ENCODE measurements around the gene FYB1. TPM values are rescaled to one million over a fixed set of nuclear protein-coding genes. Genes with fewer than 3 reads are reported as not detected.

Gene FYB1
- total RNA-seq, 1 experiment from 2014 or later, result not detected

- H3K4me1 ChIP-seq (ENCODE audit: insufficient read depth, low read length), result no peaks in the 10 kb centered on the region; the same call in 1 of the 2 replicates
- WGBS (ENCODE audit: extremely low coverage, insufficient read length, low lambda C conversion rate), result no CpG with 5 or more reads among the region's 6 CpGs
Measured at GRCh38 chr5:39213447-39214207, 5.7 kb downstream of the FYB1 start.

More at GRCh38 chr5:39213447-39214207, 5.7 kb downstream of the FYB1 start:
- Histone ChIP-seq H4K91ac (ENCODE audit: insufficient read length, low read depth, low read length) (no peak overlapping the region), H3K23me2 (ENCODE audit: insufficient read length, low read depth, low read length, poor library complexity, severe bottlenecking) (no peaks in the 10 kb centered on the region), H2BK5ac (ENCODE audit: insufficient read length, low read length) (no peak overlapping the region), H4K20me1 (ENCODE audit: control insufficient read depth, insufficient read depth, insufficient read length) (no peaks in the 10 kb centered on the region), H3K9ac (ENCODE audit: extremely low read depth, insufficient read length, low read length) (no peak overlapping the region), H2BK120ac (ENCODE audit: low read depth, low read length, poor library complexity, severe bottlenecking) (no peak overlapping the region), H3K4me2 (ENCODE audit: insufficient read depth, insufficient read length, low read length) (no peak overlapping the region), H2BK20ac (ENCODE audit: low read depth, low read length, poor library complexity, severe bottlenecking) (no peak overlapping the region), H3K79me1 (ENCODE audit: insufficient read depth, low read depth, low read length, poor library complexity, severe bottlenecking) (no peaks in the 10 kb centered on the region), H3K4ac (ENCODE audit: low read depth, low read length) (no peak overlapping the region), H3K27ac (ENCODE audit: insufficient read length, low read depth, low read length) (no peak overlapping the region), H2BK15ac (ENCODE audit: low read depth, low read length) (no peak overlapping the region), H3K23ac (ENCODE audit: insufficient read length, low read depth, low read length) (no peak overlapping the region), H3K79me2 (ENCODE audit: insufficient read depth, low read length) (no peaks in the 10 kb centered on the region), H3K14ac (ENCODE audit: insufficient read depth, low read length) (no peak overlapping the region), H2AFZ (ENCODE audit: low read length) (no peak overlapping the region), H3T11ph (ENCODE audit: low read length) (no peak overlapping the region), H2BK12ac (ENCODE audit: insufficient read length, low read depth, low read length) (no peak overlapping the region), H4K8ac (replicated peaks; ENCODE audit: insufficient read length, low read depth, low read length) (no peak overlapping the region), H3K9me3 (ENCODE audit: control insufficient read depth, low read depth, low read length) (no peaks in the 10 kb centered on the region), H4K5ac (ENCODE audit: insufficient read length, low read depth, low read length) (no peak overlapping the region), H2AK5ac (ENCODE audit: insufficient read length, low read length) (no peak overlapping the region), H3K18ac (ENCODE audit: insufficient read length, low read depth, low read length) (no peak overlapping the region), H3K27me3 (ENCODE audit: insufficient read depth, low read length) (no peaks in the 10 kb centered on the region), H3K56ac (ENCODE audit: insufficient read length, low read depth, low read length) (no peak overlapping the region)
- Mint-ChIP-seq H3K4me3 (no peak overlapping the region), H3K4me1 (peaks cover 11 to 12% of the 10 kb centered on the region in 2 experiments), H3K9me3 (no peaks in the 10 kb centered on the region; a peak in 1 of 5 replicates), H3K36me3 (ENCODE audit: insufficient read depth in 1 of 3, low read depth in 3 of 3) (no peaks in the 10 kb centered on the region; a peak in 1 of 7 replicates), H3K27me3 (ENCODE audit: low read depth) (no peaks in the 10 kb centered on the region), H3K27ac (peak overlapping the region in 1 of 3 experiments; percentile 10; a peak in 1 of 7 replicates)
- TF ChIP-seq CTCF (conservative IDR thresholded peaks at IDR 0.05), result no peak
- no peak for DNase-seq

Data from H9 (cell line).